AG04450 (cell line): Measurements from ENCODE around the gene IGFLR1. TPM values are rescaled to one million over a fixed set of nuclear protein-coding genes. Genes with fewer than 3 reads are reported as not detected.

Experiments used
- CTCF ChIA-PET: fragments of 300-600, 350-600 bp; formaldehyde crosslinking; extraction: SDS; loops from one replicate; lab custom pipeline; 2022; ENCODE audit warnings: antibody characterized with exemption, inconsistent platforms; lab: Charles Lee
- POLR2A ChIA-PET: fragments of 350-600 bp; formaldehyde crosslinking; extraction: SDS; loops from one replicate; lab custom pipeline; 2021; ENCODE audit warnings: antibody characterized with exemption, inconsistent platforms; lab: Yijun Ruan, JAX
- DNase-seq: peaks from one replicate; pipeline ENCODE4 v3.0.0-alpha.2; 2011; ENCODE audit warnings: low read depth, low spot score
- H3K27ac ChIP-seq: one replicate; pipeline ENCODE4 v1.5.1; 2012; ENCODE audit warnings: low read depth, low read length, control low read depth
- H3K27me3 ChIP-seq: one replicate; pipeline ENCODE4 v1.6.0; 2012; ENCODE audit warnings: low read length; ENCODE audit not compliant: control insufficient read depth, insufficient read depth
- H3K4me3 ChIP-seq: 2 replicates; pipeline ENCODE4 v1.5.1; 2011; ENCODE audit warnings: mild to moderate bottlenecking, low read depth, low read length, control low read depth
- H3K9me3 ChIP-seq: 2 replicates; pipeline ENCODE4 v1.5.1; 2012; ENCODE audit warnings: low read length; ENCODE audit not compliant: control insufficient read depth, insufficient read depth
- CTCF ChIP-seq: IDR thresholded peaks from 2 replicates; pipeline ENCODE4 v1.5.1; 2011; ENCODE audit warnings: low read depth, low read length, control low read depth, inconsistent platforms
- polyA plus RNA-seq: library from polyadenylated mRNA; depleted of rRNA; stranded (reverse); fragments of >200 nt; gene quantifications from 2 replicates; pipeline ENCODE4 v1.2.3, GENCODE V29; 2011

The IGFLR1 gene
- polyA plus RNA-seq, 1 experiment: 1.3 TPM

GRCh38 chr19:35764432-35765315, 22.4 kb upstream of the IGFLR1 start:
- POLR2A ChIA-PET: interaction anchor here (1.5 kb wide), 1 partner anchor 7 kb away, joined by 3 read pairs; no protein-coding TSS in a partner anchor
- TF ChIP-seq CTCF: no peak

GRCh38 chr19:35760711-35761349, 18.6 kb upstream of the IGFLR1 start:
- Histone ChIP-seq H3K4me3 (no peak overlapping the region), H3K27ac (no peak overlapping the region), H3K27me3 (no peaks in the 10 kb centered on the region), H3K9me3 (no peaks in the 10 kb centered on the region)
- TF ChIP-seq CTCF: no peak
- ChIA-PET CTCF (no interaction called here), POLR2A (no interaction called here)
- no peak for DNase-seq

More at GRCh38 chr19:35764432-35765315, 22.4 kb upstream of the IGFLR1 start:
- H3K27me3 ChIP-seq: no peaks in the 10 kb centered on the region
- no peak overlapping the region for H3K4me3 ChIP-seq
- no peak overlapping the region for H3K27ac ChIP-seq
- H3K9me3 ChIP-seq: no peaks in the 10 kb centered on the region
- CTCF ChIA-PET: interaction anchor here (0.6 kb wide), 1 partner anchor 70 kb away, joined by 3 read pairs; no protein-coding TSS in a partner anchor
- DNase-seq: no peak

GRCh38 chr19:35759697-35760096, 17.4 kb upstream of the IGFLR1 start:
- no peak for DNase-seq
- CTCF ChIA-PET: no interaction called here
- Histone ChIP-seq H3K27me3 (no peaks in the 10 kb centered on the region), H3K4me3 (no peak overlapping the region), H3K27ac (no peak overlapping the region), H3K9me3 (no peaks in the 10 kb centered on the region)
- TF ChIP-seq CTCF: no peak
- POLR2A ChIA-PET: no interaction called here

GRCh38 chr19:35757749-35758608, 15.7 kb upstream of the IGFLR1 start, which contains the start of gene PROSER3:
Gene PROSER3 (plus strand): TSS chr19:35758176. CDS start chr19:35758216, 40 bp downstream.
- peak within 1 kb of the TSS; percentile 99 for H3K27ac ChIP-seq
- peak; percentile 100 for DNase-seq
- no peaks in the 10 kb centered on the region for H3K27me3 ChIP-seq
- ChIA-PET POLR2A (interaction anchor here (0.7 to 2.4 kb wide), 4 partner anchors 8 to 18 kb away, joined by 3 to 20 read pairs (median 13); partner anchors contain the start of genes LIN37, PSENEN and U2AF1L4), CTCF (interaction anchor here (1.0 kb wide), 1 partner anchor 10 kb away, joined by 3 read pairs; the partner anchor contains the start of gene LIN37)
- no peak for TF ChIP-seq CTCF
- H3K4me3 ChIP-seq: peak within 1 kb of the TSS; percentile 100
- H3K9me3 ChIP-seq: no peaks in the 10 kb centered on the region
